Epithelial cell of esophagus (primary cell): ENCODE measurements around the gene RPL34.
A peak's percentile ranks its signal among the peaks of the same experiment; 100 is the strongest.

ENCODE experiments used
- DNase-seq: peaks from one replicate; pipeline ENCODE4 v3.0.0; 2010; ENCODE audit warnings: low read depth
- H3K4me3 ChIP-seq: 2 replicates; pipeline ENCODE4 v1.5.1; 2011; ENCODE audit warnings: mild to moderate bottlenecking, low read length, control low read depth
- CTCF ChIP-seq: IDR thresholded peaks from 2 replicates; pipeline ENCODE4 v1.5.1; 2011; ENCODE audit warnings: low read depth, mild to moderate bottlenecking, low read length, control low read depth, inconsistent platforms; ENCODE audit not compliant: insufficient read depth; ENCODE audit errors: missing control alignments

RPL34 gene

GRCh38 chr4:108622828-108623227 is 2.5 kb downstream of the RPL34 start:
- no peak for DNase-seq
- no peak for TF ChIP-seq CTCF
- no peak overlapping the region for H3K4me3 ChIP-seq

GRCh38 chr4:108624263-108625056 is 4.1 kb downstream of the RPL34 start:
- no peak for TF ChIP-seq CTCF
- no peak overlapping the region for H3K4me3 ChIP-seq
- DNase-seq = no peak

DNA sequence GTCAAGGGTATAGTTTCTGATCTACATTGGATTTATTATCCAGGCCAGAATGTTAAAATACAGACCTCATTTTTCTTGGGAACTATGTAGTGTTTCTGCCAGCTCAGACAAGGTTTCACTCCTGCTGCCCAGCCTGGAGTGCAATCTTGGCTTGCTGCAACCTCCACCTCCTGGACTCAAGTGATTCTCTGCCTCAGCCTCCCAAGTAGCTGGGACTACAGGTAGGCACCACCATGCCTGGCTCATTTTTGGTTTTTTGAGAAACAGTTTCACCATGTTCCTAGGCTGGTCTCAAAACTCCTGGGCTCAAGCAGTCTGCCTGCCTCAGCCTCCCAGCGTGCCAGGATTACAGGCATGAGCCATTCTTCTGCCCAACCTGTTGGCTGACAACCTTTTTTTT is 5.7 kb downstream of the RPL34 start:
- H3K4me3 ChIP-seq = no peak overlapping the region
- DNase-seq = no peak
- no peak for TF ChIP-seq CTCF

DNA sequence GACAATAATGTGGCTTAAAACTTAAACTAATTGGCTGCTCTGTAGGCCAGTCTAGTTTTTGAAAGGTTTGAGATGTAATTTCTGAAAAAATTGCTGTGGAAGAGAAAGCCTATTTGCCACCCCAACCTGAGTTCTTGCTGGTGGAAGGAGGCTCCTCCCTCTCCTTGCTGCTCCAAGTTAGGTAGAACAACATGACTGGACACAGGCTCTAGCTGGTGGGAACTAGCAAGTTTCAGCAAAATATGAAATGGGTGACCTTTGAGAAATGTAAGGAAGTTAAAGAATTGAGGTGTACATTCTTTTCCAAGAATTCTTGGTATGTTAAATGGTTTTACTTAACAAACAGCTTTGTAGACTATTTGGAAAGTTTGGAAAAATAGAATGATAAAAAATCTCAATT is 8.0 kb downstream of the RPL34 start:
- DNase-seq = no peak
- no peak overlapping the region for H3K4me3 ChIP-seq
- no peak for TF ChIP-seq CTCF

DNA sequence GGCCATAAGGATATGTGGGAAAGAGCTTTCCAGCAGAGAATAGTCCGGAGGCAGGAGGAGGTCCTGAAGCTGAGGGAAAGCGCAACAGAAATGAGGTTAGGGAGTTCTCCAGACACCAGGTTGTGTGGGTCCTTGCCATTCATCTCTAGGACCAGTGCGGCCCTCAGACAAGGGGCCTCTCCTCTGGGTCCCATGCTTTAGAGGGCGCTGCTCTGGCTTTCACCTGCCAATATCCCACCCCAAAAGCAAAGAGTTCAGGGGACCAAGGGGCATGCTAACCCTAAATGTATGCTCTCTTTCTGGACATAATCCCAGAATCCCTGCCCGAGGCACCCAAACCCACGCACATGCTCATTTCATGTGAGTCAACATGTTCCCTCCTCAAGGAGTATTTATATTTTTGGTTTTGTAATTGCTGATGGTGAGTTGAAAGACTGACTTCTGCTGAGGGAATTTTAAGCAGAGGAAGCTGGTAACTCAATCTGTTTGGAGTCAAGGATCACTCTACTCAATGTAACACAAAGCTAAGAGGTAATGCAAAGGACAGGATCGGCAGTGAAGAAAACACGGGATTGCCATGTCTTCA is 14.8 kb downstream of the RPL34 start:
- H3K4me3 ChIP-seq = no peak overlapping the region
- no peak for TF ChIP-seq CTCF
- peak; percentile 24 for DNase-seq

GRCh38 chr4:108636246-108636645 is 15.9 kb downstream of the RPL34 start:
- no peak for TF ChIP-seq CTCF
- no peak overlapping the region for H3K4me3 ChIP-seq
- no peak for DNase-seq

DNA sequence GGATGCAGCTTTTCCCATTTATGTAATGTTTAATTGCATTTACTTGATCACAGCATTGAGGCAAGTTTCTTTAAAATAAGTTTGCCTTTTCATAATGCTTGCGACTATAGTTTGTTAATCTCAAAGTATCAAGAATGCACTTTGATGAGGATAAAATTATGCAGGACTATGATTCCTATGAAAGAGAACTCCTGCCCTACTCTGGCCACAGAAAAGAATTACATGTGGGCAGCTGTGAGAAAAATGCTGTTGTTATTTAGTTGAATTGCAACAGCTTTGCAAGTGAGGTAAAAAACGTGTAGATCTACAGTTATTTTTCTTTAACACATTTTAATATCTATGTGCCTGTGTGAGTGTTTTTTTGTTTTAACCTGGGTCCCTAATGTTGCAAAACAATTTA is 17.5 kb downstream of the RPL34 start:
- no peak overlapping the region for H3K4me3 ChIP-seq
- no peak for DNase-seq
- no peak for TF ChIP-seq CTCF
